Esophagus squamous epithelium (tissue), 5 donors: ENCODE measurements around the gene TRABD2B. TPM values are rescaled to one million over a fixed set of nuclear protein-coding genes. Genes with fewer than 3 reads are reported as not detected.

Experiments used
- DNase-seq: peaks from one replicate; lab custom pipeline; 2025; lab: John Stamatoyannopoulos, UW
- H3K27ac ChIP-seq, 4 donors: fragments of 200-600 bp; sonication (generic); one replicate each; pipeline ENCODE4 v1.5.1; 2016 to 2019; ENCODE audit warnings: mild to moderate bottlenecking in 1 of 4
- H3K27me3 ChIP-seq, 4 donors: fragments of 200-600 bp; sonication (generic); 1 replicate in 3 of 4; 2 replicates in 1 of 4; pipeline versions ENCODE4 v1.5.1 to v1.6.0; 2017 to 2021; ENCODE audit warnings: antibody characterized with exemption in 1 of 4
- H3K36me3 ChIP-seq, 3 donors: fragments of 200-600 bp; sonication (generic); one replicate each; pipeline ENCODE4 v1.5.1; 2016 to 2019
- H3K4me1 ChIP-seq, 3 donors: fragments of 200-600 bp; sonication (generic); one replicate each; pipeline ENCODE4 v1.5.1; 2017 to 2019
- H3K4me3 ChIP-seq, 4 donors: fragments of 200-600 bp; sonication (generic); 1 replicate in 3 of 4; 2 replicates in 1 of 4; pipeline ENCODE4 v1.5.1; 2016 to 2019; ENCODE audit warnings: mild to moderate bottlenecking in 2 of 4, moderate library complexity in 1 of 4
- H3K9me3 ChIP-seq, 3 donors: fragments of 200-600 bp; sonication (generic); one replicate each; pipeline ENCODE4 v1.5.1; 2016 to 2019
- POLR2A ChIP-seq, 4 donors: fragments of 450-650 bp; IDR thresholded peaks; one replicate each; pipeline ENCODE4 v1.6.1; 2017; ENCODE audit warnings: antibody characterized with exemption in 4 of 4, mild to moderate bottlenecking in 4 of 4, moderate library complexity in 3 of 4
- WGBS, 2 donors: methylation state at CpG; one replicate each; pipeline ENCODE4 v1.1.5; 2018; 5-methylcytosine and 5-hydroxymethylcytosine counted together
- intact Hi-C: fragments of 100-400 bp; cut with DNase I; formaldehyde crosslinking; loops from one replicate; pipeline ENCODE4 v1.15.0; 2022
- total RNA-seq, 4 donors: library from RNA; depleted of rRNA; stranded (reverse); fragments of >200 nt; gene quantifications; one replicate each; pipeline ENCODE4 v1.1.0, GENCODE V29; 2016
- TF ChIP-seq, protein P1 (sequence below), 6 experiments: fragments of 450-650 bp in 4 of 6; fragments of 200-600 bp in 2 of 6; sonication (generic) in 2 of 6; IDR thresholded peaks; one replicate each; pipeline ENCODE4 v1.5.1; 2016 to 2019; ENCODE audit warnings: antibody characterized with exemption in 6 of 6, mild to moderate bottlenecking in 4 of 6, moderate library complexity in 4 of 6
- donor health status: DM: yes; HTN: yes; CAD: no.

Gene TRABD2B
- total RNA-seq, 4 donors from 2014 or later: 0.26 to 1.7 (median 0.50) TPM

DNA sequence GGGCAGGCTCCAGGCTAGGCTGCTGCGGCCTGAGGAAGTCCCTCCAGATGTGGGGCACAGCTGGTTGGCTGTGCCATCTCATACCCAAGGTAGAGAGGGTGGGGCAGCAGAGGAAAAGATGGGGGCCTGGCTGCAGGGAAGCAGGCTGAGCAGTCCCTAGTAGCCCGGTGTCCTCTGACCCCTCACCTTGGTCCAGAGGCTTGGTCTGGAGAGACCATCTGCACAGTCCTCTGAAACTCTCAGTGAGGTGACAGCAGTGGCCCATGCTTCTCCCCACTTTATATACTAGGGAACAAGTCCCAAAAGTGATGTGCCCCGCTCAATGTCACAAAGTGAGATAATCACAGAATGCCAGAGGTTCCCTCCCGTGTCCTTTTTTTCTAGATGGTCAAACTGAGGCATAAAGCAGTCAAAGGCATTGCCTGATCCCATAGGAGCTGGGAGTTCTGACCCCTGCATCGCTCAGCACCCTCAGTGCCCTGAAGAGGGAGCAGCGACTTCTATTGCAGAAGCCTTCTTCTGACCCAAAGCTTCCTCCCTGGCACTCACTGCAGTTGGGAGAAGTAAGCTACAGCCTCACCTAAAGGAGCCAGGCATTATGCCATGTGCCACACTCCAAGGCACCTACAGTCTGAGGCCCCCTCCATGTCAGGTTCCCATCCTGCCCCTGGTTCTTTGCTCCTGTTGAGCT lies 45.5 kb downstream of the TRABD2B start:
- TF ChIP-seq, protein P1, sequence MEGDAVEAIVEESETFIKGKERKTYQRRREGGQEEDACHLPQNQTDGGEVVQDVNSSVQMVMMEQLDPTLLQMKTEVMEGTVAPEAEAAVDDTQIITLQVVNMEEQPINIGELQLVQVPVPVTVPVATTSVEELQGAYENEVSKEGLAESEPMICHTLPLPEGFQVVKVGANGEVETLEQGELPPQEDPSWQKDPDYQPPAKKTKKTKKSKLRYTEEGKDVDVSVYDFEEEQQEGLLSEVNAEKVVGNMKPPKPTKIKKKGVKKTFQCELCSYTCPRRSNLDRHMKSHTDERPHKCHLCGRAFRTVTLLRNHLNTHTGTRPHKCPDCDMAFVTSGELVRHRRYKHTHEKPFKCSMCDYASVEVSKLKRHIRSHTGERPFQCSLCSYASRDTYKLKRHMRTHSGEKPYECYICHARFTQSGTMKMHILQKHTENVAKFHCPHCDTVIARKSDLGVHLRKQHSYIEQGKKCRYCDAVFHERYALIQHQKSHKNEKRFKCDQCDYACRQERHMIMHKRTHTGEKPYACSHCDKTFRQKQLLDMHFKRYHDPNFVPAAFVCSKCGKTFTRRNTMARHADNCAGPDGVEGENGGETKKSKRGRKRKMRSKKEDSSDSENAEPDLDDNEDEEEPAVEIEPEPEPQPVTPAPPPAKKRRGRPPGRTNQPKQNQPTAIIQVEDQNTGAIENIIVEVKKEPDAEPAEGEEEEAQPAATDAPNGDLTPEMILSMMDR (IDR thresholded peaks at IDR 0.05): no peak
- TF ChIP-seq POLR2A (IDR thresholded peaks at IDR 0.05): no peak
- Histone ChIP-seq H3K36me3 (no peaks in the 10 kb centered on the region), H3K9me3 (no peaks in the 10 kb centered on the region), H3K4me3 (no peak overlapping the region), H3K27me3 (no peaks in the 10 kb centered on the region), H3K4me1 (peaks cover 0 to 8% (median 0%) of the 10 kb centered on the region in 3 donors), H3K27ac (no peak overlapping the region)
- no peak for DNase-seq
- intact Hi-C loops: no loop called here
- WGBS, 2 donors: 66 to 75% methylated on average over 3 to 5 of the region's 6 CpGs

DNA sequence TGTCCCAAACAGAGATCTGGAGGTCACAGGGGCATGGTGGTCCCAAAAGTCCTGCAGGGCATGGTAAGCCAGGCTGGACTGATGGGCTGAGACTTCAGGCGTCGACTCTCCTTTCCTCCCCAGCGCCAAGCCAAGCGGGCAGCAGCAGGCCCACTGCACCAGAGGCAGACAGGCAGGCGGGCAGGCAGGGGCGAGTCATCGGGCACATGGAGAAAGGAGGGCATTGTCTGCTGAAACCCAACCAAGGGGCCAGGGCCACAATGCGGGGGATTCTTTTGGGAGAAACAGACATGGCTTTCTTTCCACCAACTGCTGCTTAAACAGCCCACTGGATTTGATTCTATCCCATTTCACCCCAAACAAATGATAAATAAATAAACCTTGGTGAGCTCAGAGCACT lies 46.2 kb downstream of the TRABD2B start:
- intact Hi-C loops: no loop called here
- DNase-seq: no peak
- Histone ChIP-seq H3K4me1 (peaks cover 0 to 8% (median 0%) of the 10 kb centered on the region in 3 donors), H3K36me3 (no peaks in the 10 kb centered on the region), H3K4me3 (no peak overlapping the region), H3K9me3 (no peaks in the 10 kb centered on the region), H3K27ac (no peak overlapping the region), H3K27me3 (no peaks in the 10 kb centered on the region)
- WGBS, 2 donors: 31 to 75% methylated on average over 1 to 5 of the region's 8 CpGs
- no peak for TF ChIP-seq POLR2A (IDR thresholded peaks at IDR 0.05)
- TF ChIP-seq, protein P1 (IDR thresholded peaks at IDR 0.05): no peak

DNA sequence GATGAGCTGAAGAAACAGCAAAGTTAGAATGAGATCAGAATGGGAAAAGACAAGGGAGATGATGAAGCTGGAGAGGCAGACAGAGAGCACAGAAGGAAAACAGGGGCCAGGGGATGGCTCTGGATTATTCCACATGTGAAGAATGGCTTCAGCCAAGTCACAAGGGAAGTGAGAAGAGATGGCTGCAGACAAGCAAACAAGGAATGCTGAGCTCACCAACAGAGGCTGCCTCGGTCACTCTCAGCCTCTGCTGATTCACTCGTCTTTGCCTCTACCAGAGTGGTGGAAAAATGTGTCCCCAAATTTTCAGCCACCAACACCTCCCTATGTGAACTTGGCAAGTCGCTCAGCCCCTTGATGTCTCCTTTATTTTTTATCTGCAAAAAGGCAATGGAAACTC lies 46.7 kb downstream of the TRABD2B start:
- Histone ChIP-seq H3K27ac (no peak overlapping the region), H3K36me3 (no peaks in the 10 kb centered on the region), H3K4me1 (peaks cover 0 to 8% (median 0%) of the 10 kb centered on the region in 3 donors), H3K4me3 (no peak overlapping the region), H3K27me3 (no peaks in the 10 kb centered on the region), H3K9me3 (no peaks in the 10 kb centered on the region)
- WGBS, 2 donors: 84 to 86% methylated on average over 3 of the region's 3 CpGs
- no peak for TF ChIP-seq POLR2A (IDR thresholded peaks at IDR 0.05)
- TF ChIP-seq, protein P1 (IDR thresholded peaks at IDR 0.05): no peak
- DNase-seq: no peak
- intact Hi-C loops: no loop called here

DNA sequence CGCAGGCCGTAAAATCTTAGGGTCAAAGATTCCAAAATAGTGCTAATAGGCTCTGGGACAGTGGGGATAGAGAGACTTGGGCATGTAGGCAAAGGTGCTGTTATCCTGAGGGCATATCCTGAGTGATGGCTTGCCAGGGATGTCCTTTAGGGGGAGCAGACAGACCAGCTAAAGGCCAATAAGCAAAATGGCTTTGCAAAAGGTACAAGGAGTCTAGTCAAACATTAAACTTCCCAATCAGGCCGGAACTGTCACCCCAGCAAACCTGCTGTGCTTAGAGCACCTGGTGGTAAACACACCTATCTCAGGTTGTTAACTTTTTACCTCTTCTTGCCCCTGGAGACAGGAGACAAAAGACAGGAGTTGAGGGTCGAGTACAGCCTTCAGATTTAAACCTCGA lies 49.1 kb downstream of the TRABD2B start:
- Histone ChIP-seq H3K4me1 (peaks cover 0 to 19% (median 0%) of the 10 kb centered on the region in 3 donors), H3K9me3 (no peaks in the 10 kb centered on the region), H3K4me3 (no peak overlapping the region), H3K36me3 (no peaks in the 10 kb centered on the region), H3K27ac (no peak overlapping the region), H3K27me3 (no peaks in the 10 kb centered on the region)
- no peak for TF ChIP-seq POLR2A (IDR thresholded peaks at IDR 0.05)
- TF ChIP-seq, protein P1 (IDR thresholded peaks at IDR 0.05): no peak
- WGBS, 2 donors: 83 to 92% methylated on average over 5 of the region's 5 CpGs
- intact Hi-C loops: no loop called here
- DNase-seq: no peak

DNA sequence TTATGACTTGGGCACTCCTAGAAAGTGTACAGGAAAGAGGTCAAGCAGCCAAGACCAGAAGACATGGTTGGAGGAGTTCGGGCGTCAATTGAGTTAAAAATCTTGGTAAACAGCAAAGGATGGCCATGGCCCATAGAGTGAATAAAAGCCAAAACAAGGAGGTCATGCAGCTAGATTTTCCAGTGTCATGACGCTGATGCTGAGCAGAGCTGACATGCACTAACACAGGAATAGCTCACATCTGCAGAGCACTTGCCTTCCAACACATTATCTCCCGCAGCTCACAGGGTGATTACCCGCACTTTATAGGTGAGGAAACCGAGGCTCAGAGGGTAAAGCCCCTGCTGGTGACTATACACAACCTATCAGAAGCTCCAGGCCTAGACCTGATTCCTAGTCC lies 49.7 kb downstream of the TRABD2B start:
- Histone ChIP-seq H3K4me3 (no peak overlapping the region), H3K4me1 (peaks cover 0 to 19% (median 0%) of the 10 kb centered on the region in 3 donors), H3K27me3 (no peaks in the 10 kb centered on the region), H3K9me3 (no peaks in the 10 kb centered on the region), H3K36me3 (no peaks in the 10 kb centered on the region), H3K27ac (no peak overlapping the region)
- intact Hi-C loops: no loop called here
- WGBS, 2 donors: 87 to 93% methylated on average over 4 to 6 of the region's 6 CpGs
- no peak for DNase-seq
- TF ChIP-seq, protein P1 (IDR thresholded peaks at IDR 0.05): no peak
- no peak for TF ChIP-seq POLR2A (IDR thresholded peaks at IDR 0.05)
